PC-3 (cell line): Measurements from ENCODE around the gene BSN. TPM values are rescaled to one million over a fixed set of nuclear protein-coding genes. Genes with fewer than 3 reads are reported as not detected.

Experiments
- ATAC-seq: fragments of 200-7000 bp; cut with Tn5 transposase; 2 replicates; pipeline ENCODE4 v1.9.1; 2020; ENCODE audit warnings: mild to moderate bottlenecking, moderate library complexity
- BruUV-seq: library from RNA; stranded (reverse); fragments of 400-500 nt; replicated peaks from 2 replicates; lab custom pipeline; 2021; lab: Mats Ljungman, UMichigan
- CTCF ChIA-PET: fragments of 300-600 bp; sonication (Branson Sonifier 250); formaldehyde crosslinking; loops from one replicate; lab custom pipeline; 2022; ENCODE audit warnings: antibody characterized with exemption; lab: Charles Lee
- POLR2A ChIA-PET: fragments of 300-600 bp; sonication (Branson Sonifier 250); formaldehyde crosslinking; loops from one replicate; lab custom pipeline; 2022; ENCODE audit warnings: antibody characterized with exemption; ENCODE audit not compliant: unreplicated experiment; lab: Charles Lee
- DNase-seq: peaks from one replicate; pipeline ENCODE4 v3.0.0-alpha.2; 2015
- H2AFZ ChIP-seq: fragments of 300-600 bp; sonication (generic); 2 replicates; pipeline ENCODE4 v1.6.0; 2016; ENCODE audit warnings: antibody characterized with exemption, low read length
- H3F3A ChIP-seq: fragments of 300-600 bp; sonication (generic); one replicate; pipeline ENCODE4 v1.6.0; 2017; ENCODE audit warnings: antibody characterized with exemption, low read length, control low read depth, mild to moderate bottlenecking; ENCODE audit not compliant: unreplicated experiment
- H3K27ac ChIP-seq: fragments of 300-600 bp; sonication (generic); 2 replicates; pipeline ENCODE4 v1.5.1; 2016; ENCODE audit warnings: mild to moderate bottlenecking, low read length
- H3K27me3 ChIP-seq: fragments of 300-600 bp; sonication (generic); 2 replicates; pipeline ENCODE4 v1.6.1; 2016; ENCODE audit warnings: low read length, mixed read lengths
- H3K36me3 ChIP-seq: fragments of 300-600 bp; sonication (generic); 2 replicates; pipeline ENCODE4 v1.6.1; 2016; ENCODE audit warnings: low read depth, mixed run types, low read length, mixed read lengths
- H3K4me1 ChIP-seq: fragments of 300-600 bp; sonication (generic); 2 replicates; pipeline ENCODE4 v1.5.1; 2016; ENCODE audit warnings: low read length; ENCODE audit not compliant: insufficient read depth
- H3K4me2 ChIP-seq: fragments of 300-600 bp; sonication (generic); 2 replicates; pipeline ENCODE4 v1.6.0; 2016; ENCODE audit warnings: low read length
- H3K4me3 ChIP-seq: fragments of 300-600 bp; sonication (generic); 2 replicates; pipeline ENCODE4 v1.5.1; 2016; ENCODE audit warnings: mild to moderate bottlenecking, low read length, mixed read lengths
- H3K79me2 ChIP-seq: fragments of 300-600 bp; sonication (generic); 2 replicates; pipeline ENCODE4 v1.6.1; 2017; ENCODE audit warnings: low read length, mixed read lengths
- H3K9ac ChIP-seq: fragments of 300-600 bp; sonication (generic); 2 replicates; pipeline ENCODE4 v1.6.0; 2016; ENCODE audit warnings: mild to moderate bottlenecking, low read length
- H3K9me2 ChIP-seq: fragments of 300-600 bp; sonication (generic); replicated peaks from 2 replicates; pipeline ENCODE4 v1.6.1; 2016; ENCODE audit warnings: mixed run types, low read length, mixed read lengths
- H3K9me3 ChIP-seq: fragments of 300-600 bp; sonication (generic); 2 replicates; pipeline ENCODE4 v1.6.1; 2016; ENCODE audit warnings: low read length, mixed read lengths
- H4K20me1 ChIP-seq: fragments of 300-600 bp; sonication (generic); 2 replicates; pipeline ENCODE4 v1.6.1; 2016; ENCODE audit warnings: low read length, mixed read lengths
- EZH2 ChIP-seq: fragments of 300-600 bp; sonication (generic); IDR thresholded peaks from one replicate; pipeline ENCODE4 v1.6.1; 2017; ENCODE audit warnings: antibody characterized with exemption, mild to moderate bottlenecking, low read length; ENCODE audit not compliant: unreplicated experiment
- EZH2phosphoT487 ChIP-seq: fragments of 300-600 bp; sonication (generic); IDR thresholded peaks from 2 replicates; pipeline ENCODE4 v1.6.1; 2018; ENCODE audit warnings: mild to moderate bottlenecking, antibody characterized with exemption, low read length, borderline replicate concordance
- intact Hi-C: fragments of 100-400 bp; cut with micrococcal nuclease; formaldehyde crosslinking; loops from 2 replicates; pipeline ENCODE4 v1.9.0; 2023
- total RNA-seq: library from RNA; depleted of rRNA; stranded (reverse); fragments of >200 nt; gene quantifications from 2 replicates; pipeline ENCODE4 v1.2.3, GENCODE V29; 2014
- TF ChIP-seq, protein P1 (sequence below): fragments of 300-600 bp; sonication (generic); conservative IDR thresholded peaks from 2 replicates; pipeline ENCODE4 v1.5.1; 2017; ENCODE audit warnings: antibody characterized with exemption, low read depth, mild to moderate bottlenecking, low read length

The BSN gene
- total RNA-seq, 1 experiment from 2014 or later: 0.80 TPM

DNA sequence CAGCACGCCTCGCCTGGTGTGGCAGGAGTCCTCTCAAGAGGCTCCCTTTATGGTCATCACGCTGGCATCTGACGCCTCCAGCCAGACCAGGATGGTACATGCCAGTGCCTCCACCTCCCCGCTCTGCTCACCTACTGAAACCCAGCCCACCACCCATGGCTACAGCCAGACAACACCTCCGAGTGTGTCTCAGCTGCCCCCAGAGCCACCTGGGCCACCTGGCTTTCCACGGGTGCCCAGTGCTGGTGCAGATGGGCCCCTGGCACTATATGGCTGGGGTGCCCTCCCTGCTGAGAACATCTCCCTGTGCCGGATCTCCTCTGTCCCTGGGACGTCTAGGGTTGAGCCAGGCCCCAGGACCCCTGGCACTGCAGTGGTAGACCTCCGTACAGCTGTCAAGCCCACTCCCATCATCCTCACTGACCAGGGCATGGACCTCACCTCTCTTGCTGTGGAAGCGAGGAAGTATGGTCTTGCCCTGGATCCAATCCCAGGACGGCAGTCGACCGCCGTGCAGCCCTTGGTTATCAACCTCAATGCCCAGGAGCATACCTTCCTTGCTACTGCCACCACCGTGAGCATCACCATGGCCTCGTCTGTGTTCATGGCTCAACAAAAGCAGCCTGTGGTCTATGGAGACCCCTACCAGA, 100.0 kb downstream of the BSN start:
- CTCF ChIA-PET: no interaction called here
- intact Hi-C loops: no loop called here
- no peaks in the 10 kb centered on the region for H3K36me3 ChIP-seq
- H3K27ac ChIP-seq: no peak overlapping the region
- H3F3A ChIP-seq: no peaks in the 10 kb centered on the region
- H3K27me3 ChIP-seq: no peaks in the 10 kb centered on the region
- DNase-seq (no peak), ATAC-seq (no peak)
- POLR2A ChIA-PET: no interaction called here
- H3K9me3 ChIP-seq: no peaks in the 10 kb centered on the region
- H3K4me3 ChIP-seq: no peak overlapping the region
- H3K4me1 ChIP-seq: no peaks in the 10 kb centered on the region
- no peak overlapping the region for H3K9ac ChIP-seq
- H3K9me2 ChIP-seq: no peaks in the 10 kb centered on the region
- TF ChIP-seq, protein P1, sequence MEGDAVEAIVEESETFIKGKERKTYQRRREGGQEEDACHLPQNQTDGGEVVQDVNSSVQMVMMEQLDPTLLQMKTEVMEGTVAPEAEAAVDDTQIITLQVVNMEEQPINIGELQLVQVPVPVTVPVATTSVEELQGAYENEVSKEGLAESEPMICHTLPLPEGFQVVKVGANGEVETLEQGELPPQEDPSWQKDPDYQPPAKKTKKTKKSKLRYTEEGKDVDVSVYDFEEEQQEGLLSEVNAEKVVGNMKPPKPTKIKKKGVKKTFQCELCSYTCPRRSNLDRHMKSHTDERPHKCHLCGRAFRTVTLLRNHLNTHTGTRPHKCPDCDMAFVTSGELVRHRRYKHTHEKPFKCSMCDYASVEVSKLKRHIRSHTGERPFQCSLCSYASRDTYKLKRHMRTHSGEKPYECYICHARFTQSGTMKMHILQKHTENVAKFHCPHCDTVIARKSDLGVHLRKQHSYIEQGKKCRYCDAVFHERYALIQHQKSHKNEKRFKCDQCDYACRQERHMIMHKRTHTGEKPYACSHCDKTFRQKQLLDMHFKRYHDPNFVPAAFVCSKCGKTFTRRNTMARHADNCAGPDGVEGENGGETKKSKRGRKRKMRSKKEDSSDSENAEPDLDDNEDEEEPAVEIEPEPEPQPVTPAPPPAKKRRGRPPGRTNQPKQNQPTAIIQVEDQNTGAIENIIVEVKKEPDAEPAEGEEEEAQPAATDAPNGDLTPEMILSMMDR: no peak
- no peak for TF ChIP-seq EZH2
- no peak for TF ChIP-seq EZH2phosphoT487
- H4K20me1 ChIP-seq: no peaks in the 10 kb centered on the region
- BruUV-seq: no TSS peak
- no peak overlapping the region for H2AFZ ChIP-seq
- no peaks in the 10 kb centered on the region for H3K79me2 ChIP-seq
- H3K4me2 ChIP-seq: no peak overlapping the region

DNA sequence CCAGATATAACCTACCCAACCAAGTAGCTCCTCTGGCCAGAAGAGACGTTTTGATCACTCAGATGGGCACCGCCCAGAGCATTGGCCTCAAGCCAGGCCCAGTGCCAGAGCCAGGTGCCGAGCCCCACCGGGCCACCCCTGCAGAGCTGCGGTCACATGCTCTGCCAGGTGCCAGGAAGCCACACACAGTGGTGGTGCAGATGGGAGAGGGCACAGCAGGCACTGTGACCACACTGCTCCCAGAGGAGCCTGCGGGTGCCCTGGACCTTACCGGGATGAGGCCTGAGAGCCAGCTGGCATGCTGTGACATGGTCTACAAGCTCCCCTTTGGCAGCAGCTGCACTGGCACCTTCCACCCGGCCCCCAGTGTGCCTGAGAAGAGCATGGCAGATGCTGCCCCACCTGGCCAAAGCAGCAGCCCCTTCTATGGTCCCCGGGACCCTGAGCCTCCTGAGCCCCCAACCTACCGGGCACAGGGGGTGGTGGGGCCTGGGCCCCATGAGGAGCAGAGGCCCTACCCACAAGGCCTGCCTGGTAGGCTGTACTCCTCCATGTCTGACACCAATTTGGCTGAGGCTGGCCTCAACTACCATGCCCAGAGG, 100.8 kb downstream of the BSN start:
- intact Hi-C loops: no loop called here
- Histone ChIP-seq H3K79me2 (no peaks in the 10 kb centered on the region), H3F3A (no peaks in the 10 kb centered on the region), H3K4me3 (no peak overlapping the region), H3K27ac (no peak overlapping the region), H3K27me3 (no peaks in the 10 kb centered on the region), H3K36me3 (no peaks in the 10 kb centered on the region), H4K20me1 (no peaks in the 10 kb centered on the region), H2AFZ (no peak overlapping the region), H3K9me3 (no peaks in the 10 kb centered on the region), H3K9me2 (no peaks in the 10 kb centered on the region), H3K4me2 (no peak overlapping the region), H3K4me1 (no peaks in the 10 kb centered on the region), H3K9ac (no peak overlapping the region)
- POLR2A ChIA-PET: no interaction called here
- TF ChIP-seq EZH2phosphoT487 (no peak), EZH2 (no peak)
- TF ChIP-seq, protein P1: no peak
- no TSS peak for BruUV-seq
- ATAC-seq: no peak
- CTCF ChIA-PET: interaction anchor here (0.5 kb wide), 1 partner anchor 14 kb away, joined by 6 read pairs; no protein-coding TSS in a partner anchor
- no peak for DNase-seq

DNA sequence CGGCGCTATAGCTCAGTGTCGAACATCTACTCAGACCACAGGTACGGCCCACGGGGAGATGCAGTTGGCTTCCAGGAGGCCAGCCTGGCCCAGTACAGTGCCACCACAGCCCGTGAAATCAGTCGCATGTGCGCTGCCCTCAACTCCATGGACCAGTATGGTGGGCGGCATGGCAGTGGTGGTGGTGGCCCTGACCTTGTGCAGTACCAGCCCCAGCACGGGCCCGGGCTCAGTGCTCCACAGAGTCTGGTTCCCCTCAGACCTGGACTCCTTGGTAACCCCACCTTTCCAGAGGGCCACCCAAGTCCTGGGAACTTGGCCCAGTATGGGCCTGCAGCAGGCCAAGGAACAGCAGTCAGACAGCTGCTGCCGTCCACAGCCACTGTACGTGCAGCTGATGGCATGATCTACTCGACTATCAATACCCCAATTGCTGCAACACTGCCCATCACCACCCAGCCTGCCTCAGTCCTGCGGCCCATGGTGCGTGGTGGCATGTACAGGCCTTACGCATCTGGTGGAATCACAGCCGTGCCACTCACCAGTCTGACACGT, 101.5 kb downstream of the BSN start:
- DNase-seq: no peak
- TF ChIP-seq, protein P1: no peak
- TF ChIP-seq EZH2phosphoT487 (no peak), EZH2 (no peak)

More for the DNA sequence above, 101.5 kb downstream of the BSN start:
- ChIA-PET CTCF (interaction anchor here (0.5 kb wide), 1 partner anchor 14 kb away, joined by 6 read pairs; no protein-coding TSS in a partner anchor), POLR2A (no interaction called here)
- Histone ChIP-seq H3K9me2 (no peaks in the 10 kb centered on the region), H3K79me2 (no peaks in the 10 kb centered on the region), H3K4me1 (no peaks in the 10 kb centered on the region), H3K4me3 (no peak overlapping the region), H3F3A (no peaks in the 10 kb centered on the region), H4K20me1 (no peaks in the 10 kb centered on the region), H3K9ac (no peak overlapping the region), H3K4me2 (no peak overlapping the region), H3K27me3 (no peaks in the 10 kb centered on the region), H3K36me3 (no peaks in the 10 kb centered on the region), H3K27ac (no peak overlapping the region), H2AFZ (no peak overlapping the region), H3K9me3 (no peaks in the 10 kb centered on the region)
- ATAC-seq: no peak
- no TSS peak for BruUV-seq
- intact Hi-C loops: no loop called here
